CD4-positive, alpha-beta T cell treated with Interleukin-17A for 4 hours (primary cell): ENCODE data around the gene INPP4A.
"Not testable (repeated sequence)": the region's sequence is repeated elsewhere in the genome, so short reads cannot be mapped to it uniquely, and the experiment has no call there.

Experiments used
- DNase-seq: peaks from one replicate; pipeline ENCODE4 v3.0.0-alpha.2; 2020; ENCODE audit warnings: mixed read lengths

INPP4A gene

GRCh38 chr2:98569197-98569793, 124.6 kb downstream of the INPP4A start:
- peak; percentile 81 for DNase-seq

GRCh38 chr2:98569915-98570314, 125.3 kb downstream of the INPP4A start:
- DNase-seq, result no peak

GRCh38 chr2:98570356-98570755, 125.7 kb downstream of the INPP4A start:
- DNase-seq, result no peak

- no peak for DNase-seq
Measured at GRCh38 chr2:98571121-98571701, 126.6 kb downstream of the INPP4A start.

- no peak for DNase-seq
Measured at GRCh38 chr2:98571796-98572195, 127.1 kb downstream of the INPP4A start.

GRCh38 chr2:98572211-98572610, 127.6 kb downstream of the INPP4A start:
- DNase-seq, result no peak

- DNase-seq, result no peak
Measured at GRCh38 chr2:98572676-98573075, 128.0 kb downstream of the INPP4A start.

- DNase-seq, result no peak
Measured at GRCh38 chr2:98573426-98573825, 128.8 kb downstream of the INPP4A start.

GRCh38 chr2:98576666-98577312, 132.1 kb downstream of the INPP4A start:
- no peak for DNase-seq

- DNase-seq, result no peak
Measured at GRCh38 chr2:98577313-98577712, 132.7 kb downstream of the INPP4A start.

GRCh38 chr2:98578231-98578630, 133.6 kb downstream of the INPP4A start:
- no peak for DNase-seq

- no peak for DNase-seq
Measured at GRCh38 chr2:98579926-98580325, 135.3 kb downstream of the INPP4A start.

GRCh38 chr2:98580656-98581284, 136.1 kb downstream of the INPP4A start:
- DNase-seq, result no peak

- DNase-seq, result no peak
Measured at GRCh38 chr2:98582523-98582922, 137.9 kb downstream of the INPP4A start.

- no peak for DNase-seq
Measured at GRCh38 chr2:98583276-98583675, 138.6 kb downstream of the INPP4A start.

GRCh38 chr2:98583816-98584618, 139.4 kb downstream of the INPP4A start:
- no peak for DNase-seq

GRCh38 chr2:98585386-98585785, 140.7 kb downstream of the INPP4A start:
- no peak for DNase-seq

GRCh38 chr2:98586551-98587140, 142.0 kb downstream of the INPP4A start:
- DNase-seq, result no peak

- no peak for DNase-seq
Measured at GRCh38 chr2:98588880-98589431, 144.3 kb downstream of the INPP4A start.

GRCh38 chr2:98589489-98589888, 144.8 kb downstream of the INPP4A start:
- DNase-seq, result no peak

GRCh38 chr2:98592565-98592964, 147.9 kb downstream of the INPP4A start:
- DNase-seq, result no peak

- DNase-seq, result not testable (repeated sequence)
Measured at GRCh38 chr2:98594665-98595064, 150.0 kb downstream of the INPP4A start.
